Ovary (tissue), 3 donors: Measurements from ENCODE around the gene FLRT2.

ENCODE experiments used
- EP300 ChIP-seq: sonication (generic); formaldehyde crosslinking; IDR thresholded peaks from one replicate; pipeline ENCODE4 v1.6.1; 2017; ENCODE audit warnings: antibody characterized with exemption
- POLR2A ChIP-seq: fragments of 450-650 bp; IDR thresholded peaks from one replicate; pipeline ENCODE4 v1.6.1; 2017; ENCODE audit warnings: antibody characterized with exemption, mild to moderate bottlenecking, moderate library complexity
- TF ChIP-seq, protein P1 (sequence below), 3 donors: fragments of 450-650 bp in 2 of 3; fragments of 200-600 bp in 1 of 3; IDR thresholded peaks; one replicate each; pipeline versions ENCODE4 v1.5.1 to v1.8.0; 2016 to 2022; ENCODE audit warnings: antibody characterized with exemption in 3 of 3, mild to moderate bottlenecking in 1 of 3
- donor health status: DM: no; HTN: no; CAD: no.

DNA sequence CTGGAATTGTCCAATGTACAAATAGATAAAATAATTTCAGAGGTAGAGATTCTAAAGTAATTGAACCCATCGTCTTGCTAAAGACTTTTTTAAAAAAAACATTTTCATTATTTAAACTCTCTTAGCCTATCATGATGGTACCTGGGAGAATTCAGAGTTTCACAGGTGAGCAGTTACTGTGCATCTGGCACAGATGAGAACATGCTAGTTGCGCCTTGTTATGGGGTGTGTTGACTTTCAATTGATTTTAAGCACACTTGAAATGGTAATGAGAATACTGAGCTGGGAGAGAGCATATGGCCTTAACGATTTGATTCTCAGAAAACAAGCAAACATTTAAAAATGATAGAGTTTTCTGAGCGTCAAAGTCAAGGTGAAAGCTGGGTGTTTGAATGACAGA lies 66.6 kb downstream of the FLRT2 start:
- TF ChIP-seq, protein P1, sequence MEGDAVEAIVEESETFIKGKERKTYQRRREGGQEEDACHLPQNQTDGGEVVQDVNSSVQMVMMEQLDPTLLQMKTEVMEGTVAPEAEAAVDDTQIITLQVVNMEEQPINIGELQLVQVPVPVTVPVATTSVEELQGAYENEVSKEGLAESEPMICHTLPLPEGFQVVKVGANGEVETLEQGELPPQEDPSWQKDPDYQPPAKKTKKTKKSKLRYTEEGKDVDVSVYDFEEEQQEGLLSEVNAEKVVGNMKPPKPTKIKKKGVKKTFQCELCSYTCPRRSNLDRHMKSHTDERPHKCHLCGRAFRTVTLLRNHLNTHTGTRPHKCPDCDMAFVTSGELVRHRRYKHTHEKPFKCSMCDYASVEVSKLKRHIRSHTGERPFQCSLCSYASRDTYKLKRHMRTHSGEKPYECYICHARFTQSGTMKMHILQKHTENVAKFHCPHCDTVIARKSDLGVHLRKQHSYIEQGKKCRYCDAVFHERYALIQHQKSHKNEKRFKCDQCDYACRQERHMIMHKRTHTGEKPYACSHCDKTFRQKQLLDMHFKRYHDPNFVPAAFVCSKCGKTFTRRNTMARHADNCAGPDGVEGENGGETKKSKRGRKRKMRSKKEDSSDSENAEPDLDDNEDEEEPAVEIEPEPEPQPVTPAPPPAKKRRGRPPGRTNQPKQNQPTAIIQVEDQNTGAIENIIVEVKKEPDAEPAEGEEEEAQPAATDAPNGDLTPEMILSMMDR (IDR thresholded peaks at IDR 0.05) = no peak
- TF ChIP-seq POLR2A = no peak
- no peak for TF ChIP-seq EP300
